Left ventricle myocardium inferior (tissue), 1 donor: ENCODE results near the gene KCNK3. TPM values are rescaled to one million over a fixed set of nuclear protein-coding genes. Genes with fewer than 3 reads are reported as not detected.
"Not testable (repeated sequence)": the region's sequence is repeated elsewhere in the genome, so short reads cannot be mapped to it uniquely, and the experiment has no call there.

Experiments used
- DNase-seq: peaks from one replicate; pipeline ENCODE4 v3.0.0-alpha.2; 2020
- H3K27ac ChIP-seq: fragments of 200-600 bp; replicated peaks from 2 replicates; pipeline ENCODE4 v1.8.0; 2021
- H3K27me3 ChIP-seq: fragments of 200-600 bp; 2 replicates; pipeline ENCODE4 v1.8.0; 2021; ENCODE audit warnings: low read depth
- H3K36me3 ChIP-seq: fragments of 200-600 bp; 2 replicates; pipeline ENCODE4 v1.8.0; 2021
- H3K4me1 ChIP-seq: fragments of 200-600 bp; 2 replicates; pipeline ENCODE4 v1.8.0; 2021
- H3K4me3 ChIP-seq: fragments of 200-600 bp; 2 replicates; pipeline ENCODE4 v1.8.0; 2021; ENCODE audit warnings: mild to moderate bottlenecking, moderate library complexity
- H3K9me3 ChIP-seq: fragments of 200-600 bp; replicated peaks from 2 replicates; pipeline ENCODE4 v1.8.0; 2021
- CTCF ChIP-seq: fragments of 200-600 bp; IDR thresholded peaks from 2 replicates; pipeline ENCODE4 v1.8.0; 2021; ENCODE audit warnings: antibody characterized with exemption, mild to moderate bottlenecking, borderline replicate concordance
- intact Hi-C: fragments of 100-400 bp; cut with micrococcal nuclease; formaldehyde crosslinking; loops from one replicate; pipeline ENCODE4 v1.11.0; 2022
- total RNA-seq: library from RNA; stranded (reverse); fragmentation: NEBNext Ultra II Directional; extraction: Animal tissue kit (Norgen Biotek cat#: 25700); gene quantifications from one replicate; pipeline ENCODE4 v1.2.1, GENCODE V29; 2021
- donor health status: DM: no; HTN: yes; CAD: no; lungs with severe emphysema.

Gene KCNK3
- total RNA-seq, 1 donor from 2014 or later: 3.2 TPM

- intact Hi-C loops: no loop called here
- H3K27ac ChIP-seq: no peak overlapping the region
- H3K4me3 ChIP-seq: no peak overlapping the region
- DNase-seq: no peak
- no peak for TF ChIP-seq CTCF
- H3K4me1 ChIP-seq: no peaks in the 10 kb centered on the region
- H3K27me3 ChIP-seq: peaks cover 10% of the 10 kb centered on the region
- H3K9me3 ChIP-seq: peaks cover 25% of the 10 kb centered on the region
- H3K36me3 ChIP-seq: no peaks in the 10 kb centered on the region
Measured at GRCh38 chr2:26657265-26657664, 35.3 kb upstream of the KCNK3 start.

GRCh38 chr2:26658691-26659346, 33.7 kb upstream of the KCNK3 start:
- TF ChIP-seq CTCF: no peak
- H3K27me3 ChIP-seq: peaks cover 10% of the 10 kb centered on the region
- H3K27ac ChIP-seq: no peak overlapping the region
- DNase-seq: no peak
- peaks cover 25% of the 10 kb centered on the region for H3K9me3 ChIP-seq
- no peaks in the 10 kb centered on the region for H3K4me1 ChIP-seq
- no peak overlapping the region for H3K4me3 ChIP-seq
- no peaks in the 10 kb centered on the region for H3K36me3 ChIP-seq
- intact Hi-C loops: no loop called here

- DNase-seq: no peak
- TF ChIP-seq CTCF: no peak
- no peak overlapping the region for H3K4me3 ChIP-seq
- H3K27ac ChIP-seq: no peak overlapping the region
- no peaks in the 10 kb centered on the region for H3K4me1 ChIP-seq
- intact Hi-C loops: no loop called here
- peaks cover 10% of the 10 kb centered on the region for H3K27me3 ChIP-seq
- no peaks in the 10 kb centered on the region for H3K36me3 ChIP-seq
- peaks cover 26% of the 10 kb centered on the region for H3K9me3 ChIP-seq
Measured at GRCh38 chr2:26660363-26660962, 32.1 kb upstream of the KCNK3 start.

GRCh38 chr2:26665296-26665695, 27.2 kb upstream of the KCNK3 start:
- Histone ChIP-seq H3K27me3 (peaks cover 29% of the 10 kb centered on the region), H3K9me3 (peaks cover 21% of the 10 kb centered on the region)
- H3K4me3 ChIP-seq, DNase-seq, intact Hi-C loops, H3K27ac ChIP-seq, H3K4me1 ChIP-seq, H3K36me3 ChIP-seq: not testable (repeated sequence)

- Histone ChIP-seq H3K36me3 (no peaks in the 10 kb centered on the region), H3K27me3 (peaks cover 40% of the 10 kb centered on the region), H3K4me1 (no peaks in the 10 kb centered on the region), H3K4me3 (no peak overlapping the region), H3K27ac (no peak overlapping the region), H3K9me3 (peaks cover 11% of the 10 kb centered on the region)
- no peak for DNase-seq
- intact Hi-C loops: no loop called here
- TF ChIP-seq CTCF: no peak
Measured at GRCh38 chr2:26666671-26667070, 25.9 kb upstream of the KCNK3 start.

- DNase-seq: no peak
- no peak for TF ChIP-seq CTCF
- Histone ChIP-seq H3K27me3 (peaks cover 53% of the 10 kb centered on the region), H3K27ac (no peak overlapping the region), H3K4me3 (no peak overlapping the region), H3K4me1 (no peaks in the 10 kb centered on the region), H3K36me3 (no peaks in the 10 kb centered on the region), H3K9me3 (peaks cover 11% of the 10 kb centered on the region)
- intact Hi-C loops: no loop called here
Measured at GRCh38 chr2:26668041-26668440, 24.5 kb upstream of the KCNK3 start.
